Stimulated activated CD4-positive, alpha-beta T cell treated with anti-CD3 and anti-CD28 coated beads, TNF-alpha, amount 100 ng/mL, for 4 hours (primary cell): ENCODE data around the gene MAPK9.
"Not testable (repeated sequence)": the region's sequence is repeated elsewhere in the genome, so short reads cannot be mapped to it uniquely, and the experiment has no call there.

Source experiments
- DNase-seq, 3 experiments: peaks; one replicate each; pipeline ENCODE4 v3.0.0-alpha.2; 2020; ENCODE audit warnings: low read depth in 3 of 3

Gene MAPK9

GRCh38 chr5:180326989-180327565 lies 35.2 kb upstream of the MAPK9 start:
- no peak for DNase-seq

- DNase-seq, result no peak
Observed at GRCh38 chr5:180324601-180324950, 32.7 kb upstream of the MAPK9 start.

GRCh38 chr5:180323941-180324600 lies 32.2 kb upstream of the MAPK9 start:
- DNase-seq, result no peak

- DNase-seq, result no peak
Observed at GRCh38 chr5:180323160-180323559, 31.3 kb upstream of the MAPK9 start.

GRCh38 chr5:180318456-180319089 lies 26.7 kb upstream of the MAPK9 start:
- DNase-seq, result no peak

- DNase-seq, result no peak
Observed at GRCh38 chr5:180316586-180316985, 24.7 kb upstream of the MAPK9 start.

- peak; percentile 51 to 62 (median 57) for DNase-seq
Observed at GRCh38 chr5:180315762-180316212, 23.9 kb upstream of the MAPK9 start.

- peak; percentile 7 to 49 (median 36) for DNase-seq
Observed at GRCh38 chr5:180313677-180314505, 22.0 kb upstream of the MAPK9 start.

GRCh38 chr5:180311216-180311615 lies 19.3 kb upstream of the MAPK9 start:
- DNase-seq, result no peak

- no peak for DNase-seq
Observed at GRCh38 chr5:180306796-180307195, 14.9 kb upstream of the MAPK9 start.

- no peak for DNase-seq
Observed at GRCh38 chr5:180305481-180305880, 13.6 kb upstream of the MAPK9 start.

GRCh38 chr5:180304431-180305375 lies 12.8 kb upstream of the MAPK9 start:
- no peak for DNase-seq

GRCh38 chr5:180304016-180304292 lies 12.1 kb upstream of the MAPK9 start:
- no peak for DNase-seq

GRCh38 chr5:180303226-180304015 lies 11.5 kb upstream of the MAPK9 start:
- DNase-seq, result no peak

GRCh38 chr5:180302256-180302655 lies 10.4 kb upstream of the MAPK9 start:
- no peak for DNase-seq

GRCh38 chr5:180301253-180301652 lies 9.4 kb upstream of the MAPK9 start:
- no peak for DNase-seq

GRCh38 chr5:180299526-180299925 lies 7.6 kb upstream of the MAPK9 start:
- DNase-seq, result no peak

GRCh38 chr5:180299014-180299413 lies 7.1 kb upstream of the MAPK9 start:
- DNase-seq, result not testable (repeated sequence)

GRCh38 chr5:180297587-180298282 lies 5.9 kb upstream of the MAPK9 start:
- DNase-seq, result no peak

GRCh38 chr5:180296771-180297170 lies 4.9 kb upstream of the MAPK9 start:
- no peak for DNase-seq
